ENCODE data around the gene MYOM1.
"Not testable (repeated sequence)": the region's sequence is repeated elsewhere in the genome, so short reads cannot be mapped to it uniquely, and the experiment has no call there.

The MYOM1 gene

DNA sequence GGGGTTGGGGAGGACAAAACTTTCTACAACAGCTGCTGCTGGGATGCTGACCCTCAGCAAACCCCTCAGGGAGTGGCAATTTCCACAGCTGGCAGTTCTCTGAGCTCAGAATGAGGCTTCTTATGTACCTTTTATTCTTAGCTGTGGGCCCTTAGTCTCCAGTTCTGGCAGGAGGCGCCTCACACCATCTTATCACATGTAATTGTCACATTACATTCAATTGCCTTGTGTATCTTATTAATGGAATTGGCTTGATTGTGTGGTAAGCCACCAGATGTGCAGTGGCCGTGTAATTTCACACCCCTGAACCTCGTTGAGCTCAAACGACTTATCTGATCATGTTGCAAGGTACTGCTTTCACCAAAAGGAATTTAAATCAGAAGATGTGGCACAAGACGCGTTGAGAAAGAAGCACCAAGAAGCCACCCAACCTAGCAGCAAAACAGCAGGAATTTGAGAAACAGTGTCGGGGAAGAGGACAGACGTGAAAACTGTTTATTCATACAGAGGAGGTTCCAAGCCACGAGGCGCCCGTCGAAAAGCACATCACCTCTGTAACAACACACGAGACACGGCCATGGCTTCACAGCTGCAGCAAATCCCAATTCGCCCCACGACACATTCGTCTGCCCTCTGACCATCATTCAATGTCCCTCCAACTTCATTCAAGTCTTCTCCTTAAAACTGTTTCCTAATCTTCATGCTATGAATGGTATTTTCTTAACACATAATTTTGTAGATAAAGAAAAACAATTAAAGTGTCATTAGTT lies 153.2 kb downstream of the MYOM1 start:
- no peak for TF ChIP-seq CTCF (IDR thresholded peaks at IDR 0.05; ENCODE audit: extremely low read depth, missing control alignments)
- no peak for DNase-seq (ENCODE audit: low spot score)

DNA sequence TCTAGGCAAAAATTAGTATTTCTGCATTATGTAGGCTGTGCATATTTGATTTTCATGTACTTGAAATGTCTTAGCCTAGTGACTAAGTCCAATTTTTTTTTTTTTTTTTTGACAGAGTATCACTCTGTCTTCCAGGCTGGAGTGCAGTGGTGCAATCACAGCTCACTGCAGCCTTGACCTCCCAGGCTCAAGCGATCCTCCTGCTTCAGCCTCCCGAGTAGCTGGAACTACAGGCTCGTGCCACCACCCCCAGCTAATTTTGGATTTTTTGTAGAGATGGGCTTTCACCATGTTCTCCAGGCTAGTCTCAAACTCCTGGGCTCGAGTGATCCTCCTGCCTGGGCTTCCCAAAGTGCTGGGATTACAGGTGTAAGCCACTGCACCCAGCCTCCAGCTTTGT lies 156.0 kb downstream of the MYOM1 start:
- DNase-seq (ENCODE audit: low spot score): not testable (repeated sequence)

- DNase-seq (ENCODE audit: low spot score): peak; percentile 49
- TF ChIP-seq CTCF (IDR thresholded peaks at IDR 0.05; ENCODE audit: extremely low read depth, missing control alignments): peak; percentile 59
These were observed 156.7 kb downstream of the MYOM1 start for GRCh38 chr18:3062798-3063680.

DNA sequence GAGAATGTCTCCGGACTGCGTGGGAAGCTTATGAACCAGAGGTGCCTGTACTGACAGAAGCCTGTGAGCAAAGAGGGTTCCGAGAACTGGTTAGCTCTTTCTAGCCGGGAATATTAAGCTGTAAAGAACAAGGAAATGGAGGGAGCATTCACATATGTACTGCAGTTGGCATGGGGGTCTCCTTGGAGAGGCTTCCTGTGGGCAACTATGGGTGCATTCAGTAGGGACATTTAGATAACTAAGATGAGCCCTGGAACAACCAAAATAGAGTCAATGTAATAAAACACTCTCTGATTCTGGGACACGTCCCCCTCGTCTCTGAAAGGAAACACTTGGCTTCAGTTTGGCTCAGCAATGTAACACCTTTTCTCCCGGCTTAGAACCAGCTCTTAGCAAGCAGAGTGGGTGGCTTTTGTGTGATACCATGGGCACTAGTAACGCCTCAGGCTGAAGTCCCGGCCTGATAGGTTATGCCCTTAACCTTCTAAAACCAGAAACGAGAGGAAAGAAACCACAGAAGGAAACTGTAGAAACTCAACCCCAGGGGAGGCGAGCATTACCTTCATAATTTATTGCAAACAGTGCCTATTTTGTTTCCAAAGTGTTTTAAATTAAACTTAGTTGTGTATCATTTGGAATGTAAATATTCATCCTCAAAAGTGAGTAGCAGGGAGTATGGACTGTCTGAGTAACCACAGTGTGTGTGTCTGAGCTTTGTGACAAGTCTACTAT lies 158.0 kb downstream of the MYOM1 start:
- TF ChIP-seq CTCF (IDR thresholded peaks at IDR 0.05; ENCODE audit: extremely low read depth, missing control alignments): no peak
- no peak for DNase-seq (ENCODE audit: low spot score)

- peak; percentile 41 for DNase-seq (ENCODE audit: low spot score)
- TF ChIP-seq CTCF (IDR thresholded peaks at IDR 0.05; ENCODE audit: extremely low read depth, missing control alignments): no peak
These were observed 158.8 kb downstream of the MYOM1 start for GRCh38 chr18:3060667-3061580.

GRCh38 chr18:3059272-3059671 lies 160.5 kb downstream of the MYOM1 start:
- TF ChIP-seq CTCF (IDR thresholded peaks at IDR 0.05; ENCODE audit: extremely low read depth, missing control alignments): no peak
- no peak for DNase-seq (ENCODE audit: low spot score)
